Activated CD8-positive, alpha-beta memory T cell treated with anti-CD3 and anti-CD28 coated beads, Interleukin-2, amount 50 U/mL, for 24 hours (primary cell): Measurements from ENCODE around the gene TMEM218.
"Not testable (repeated sequence)": the region's sequence is repeated elsewhere in the genome, so short reads cannot be mapped to it uniquely, and the experiment has no call there.

ENCODE experiments used
- DNase-seq: peaks from one replicate; pipeline ENCODE4 v3.0.0-alpha.2; 2020; ENCODE audit errors: extremely low read depth

TMEM218 gene

DNA sequence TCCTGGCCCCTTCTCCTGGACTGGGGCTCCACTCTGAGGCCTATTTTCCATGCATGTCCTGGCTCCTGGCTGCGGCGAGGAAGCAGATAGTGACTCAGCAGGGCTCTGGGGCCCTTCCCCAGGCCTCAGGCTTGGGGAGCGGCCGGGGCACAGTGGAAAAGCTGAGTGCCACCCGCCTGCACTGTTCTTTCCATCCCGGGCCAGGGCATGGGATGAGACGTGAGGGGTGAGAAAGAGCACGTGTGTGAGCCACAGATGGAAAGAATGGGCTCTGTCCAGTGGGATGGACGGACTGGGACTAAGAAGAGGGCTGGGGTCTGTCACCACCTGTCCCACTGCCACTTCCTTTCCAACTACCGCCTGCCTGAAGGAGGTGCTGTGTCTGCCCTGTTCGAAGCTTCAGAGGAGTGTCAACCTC lies 35.5 kb downstream of the TMEM218 start:
- DNase-seq, result no peak

DNA sequence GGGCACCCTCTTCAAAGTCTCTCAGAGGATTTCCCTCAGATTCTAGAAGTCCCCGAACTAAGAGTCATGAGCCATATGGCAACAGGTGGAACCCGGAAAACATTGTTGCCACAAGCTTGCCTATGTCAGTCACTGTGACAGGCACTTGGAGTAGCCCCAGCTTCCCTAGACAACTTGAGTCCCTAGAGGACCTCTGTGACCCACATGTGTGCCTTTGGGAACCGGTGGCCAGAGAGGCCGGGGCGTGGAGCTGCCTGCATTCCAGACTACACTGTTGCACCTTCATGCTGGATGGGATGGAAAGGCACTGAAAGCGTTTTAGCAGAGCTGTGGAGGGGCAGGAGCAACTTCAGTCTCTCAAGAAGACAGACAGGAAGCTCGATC lies 36.2 kb downstream of the TMEM218 start:
- no peak for DNase-seq

GRCh38 chr11:125074511-125075241 lies 36.8 kb downstream of the TMEM218 start:
- DNase-seq, result no peak

DNA sequence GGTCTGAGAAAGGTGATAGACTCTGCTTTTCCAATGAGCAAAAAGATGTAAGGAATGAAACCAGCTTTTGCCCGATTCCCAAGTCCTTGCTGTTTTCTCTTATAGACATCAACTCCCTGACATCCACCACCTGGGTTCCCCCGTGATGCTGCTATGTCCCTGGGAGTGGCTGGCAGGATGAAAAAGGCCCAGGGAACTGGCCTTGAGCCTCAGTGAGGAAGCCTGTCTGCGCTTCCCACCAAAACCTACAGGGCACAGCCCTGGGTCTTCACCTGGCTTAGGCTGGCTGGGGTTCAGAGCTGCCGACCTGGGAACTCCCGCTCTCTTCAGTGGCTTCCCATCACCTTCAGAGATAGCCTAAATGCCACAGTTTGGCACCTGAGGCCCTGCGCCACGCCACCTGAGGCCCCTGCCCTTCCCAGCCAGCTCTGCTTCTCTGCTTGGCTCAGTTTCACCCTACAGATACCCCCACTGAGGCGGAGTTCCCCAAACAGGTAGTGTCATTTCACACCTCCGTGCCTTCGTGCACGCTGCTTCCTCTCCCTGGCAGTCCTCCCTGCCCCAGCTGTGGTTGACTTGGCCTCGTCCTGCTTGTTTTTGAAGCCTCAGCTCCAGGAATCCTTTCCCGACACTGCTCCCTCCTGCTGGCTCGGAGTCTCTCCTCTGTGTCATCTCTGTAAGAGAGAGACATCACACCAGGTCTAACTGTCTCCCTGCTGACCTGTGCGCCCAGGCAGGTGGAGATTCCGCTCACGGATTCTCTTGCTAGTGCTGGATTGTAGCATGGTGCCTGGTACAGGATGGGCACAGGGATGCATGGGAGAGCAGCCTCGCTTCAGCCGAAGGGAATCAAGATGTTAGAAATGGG lies 37.6 kb downstream of the TMEM218 start:
- DNase-seq, result no peak

GRCh38 chr11:125072961-125073590 lies 38.4 kb downstream of the TMEM218 start:
- DNase-seq, result no peak

DNA sequence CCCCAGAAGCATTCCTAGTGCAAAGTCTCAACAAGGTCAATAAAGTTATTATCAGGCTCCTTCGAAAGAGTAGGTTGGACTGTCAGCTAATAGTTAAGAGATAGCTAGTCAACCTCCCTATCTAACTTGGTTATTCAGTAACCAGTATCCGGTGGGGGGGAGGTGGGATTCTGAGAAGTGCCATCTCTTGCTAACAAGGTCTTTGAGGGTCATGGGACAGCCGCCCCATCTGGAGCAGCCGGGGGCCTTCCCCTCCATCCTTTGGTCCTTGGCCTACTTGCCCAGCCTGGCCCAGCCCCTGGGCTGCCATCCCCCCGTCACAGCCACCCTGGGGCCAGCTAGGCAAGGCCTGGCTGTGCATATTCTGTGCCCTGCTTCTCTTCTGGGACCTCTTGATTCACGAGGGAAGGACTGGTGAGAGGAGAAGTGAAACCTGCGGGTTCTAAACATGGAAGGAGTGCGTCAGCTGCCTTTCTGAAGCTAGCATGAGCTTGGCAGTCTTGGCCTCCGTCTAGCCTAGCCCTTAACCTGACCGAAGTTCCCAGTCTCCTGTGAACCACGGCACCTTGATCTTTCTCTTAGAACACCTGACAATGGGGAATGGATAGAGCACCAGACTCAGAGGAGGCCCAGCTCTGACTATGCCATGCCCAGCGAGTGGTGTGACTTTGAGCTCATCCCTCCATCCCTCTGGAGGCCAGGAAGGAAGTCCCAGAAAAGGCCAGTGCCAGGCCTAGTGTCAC lies 39.0 kb downstream of the TMEM218 start:
- DNase-seq, result no peak

GRCh38 chr11:125071846-125072217 lies 39.6 kb downstream of the TMEM218 start:
- no peak for DNase-seq

GRCh38 chr11:125071435-125071834 lies 40.0 kb downstream of the TMEM218 start:
- no peak for DNase-seq

DNA sequence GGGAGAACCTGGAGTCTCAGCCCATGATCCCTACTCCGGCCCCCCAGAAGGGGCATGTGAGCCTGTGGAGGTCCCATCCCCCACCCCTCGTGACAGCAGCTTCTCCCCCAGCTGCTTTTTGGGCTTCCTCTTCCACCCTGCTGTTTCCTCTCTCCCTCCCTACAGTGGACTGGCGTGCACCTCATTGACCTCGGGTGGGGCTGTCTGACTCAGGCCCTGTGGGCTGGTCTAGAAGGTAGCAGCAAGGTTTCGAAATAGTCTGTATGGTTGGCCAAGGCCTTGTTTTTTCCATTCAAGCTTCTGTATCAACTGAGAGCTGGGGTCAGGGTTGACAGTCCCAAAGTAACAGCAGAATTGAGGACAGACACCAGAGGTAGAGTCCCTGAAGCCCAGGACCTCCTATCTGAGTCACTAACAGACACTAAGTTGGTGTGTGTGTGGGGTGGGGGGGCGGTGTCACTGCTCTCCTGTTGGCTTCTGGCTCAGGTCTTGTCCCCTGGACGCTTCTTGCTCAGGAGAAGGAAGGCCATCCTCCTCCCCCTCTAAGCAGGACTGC lies 40.6 kb downstream of the TMEM218 start:
- no peak for DNase-seq

DNA sequence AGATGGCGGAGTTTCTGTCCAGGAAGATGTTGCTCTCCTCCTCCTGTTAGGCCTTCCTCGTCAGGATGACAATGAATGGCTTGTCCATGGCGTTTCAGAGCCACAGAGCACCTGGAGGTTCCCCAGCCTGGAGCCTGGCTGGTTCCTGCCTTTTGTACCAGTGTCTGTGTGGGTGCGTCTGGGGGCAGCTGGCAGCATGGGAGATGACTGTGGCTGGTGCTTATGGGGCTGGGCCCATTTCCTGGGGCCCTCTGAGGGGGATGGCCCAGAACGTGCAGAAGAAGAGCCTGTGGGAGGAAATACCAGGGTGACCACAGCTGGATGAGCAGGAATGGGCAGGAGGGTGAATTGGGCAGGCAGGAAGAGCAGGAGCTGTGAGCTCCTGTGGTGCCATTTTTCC lies 41.6 kb downstream of the TMEM218 start:
- DNase-seq, result no peak

DNA sequence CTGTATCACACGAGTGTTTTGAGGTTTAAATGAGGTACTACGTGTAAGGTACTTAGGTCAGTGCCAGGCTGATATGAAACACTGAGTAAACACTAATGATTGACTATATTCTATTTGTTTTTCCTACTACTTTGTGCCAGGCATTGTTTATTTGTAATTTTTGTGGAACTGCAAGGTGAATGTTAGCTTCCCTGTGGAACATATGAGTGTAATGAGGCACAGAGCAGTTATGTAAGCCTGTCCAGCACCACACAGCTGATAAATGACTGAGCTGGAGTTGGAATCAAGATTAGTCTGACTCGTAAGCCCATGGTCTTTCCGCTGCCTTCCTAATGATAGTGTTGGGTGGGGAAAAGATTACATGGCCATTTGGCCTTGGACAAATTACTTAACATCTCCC lies 42.4 kb downstream of the TMEM218 start:
- DNase-seq, result no peak

GRCh38 chr11:125068368-125068767 lies 43.1 kb downstream of the TMEM218 start:
- DNase-seq, result no peak

DNA sequence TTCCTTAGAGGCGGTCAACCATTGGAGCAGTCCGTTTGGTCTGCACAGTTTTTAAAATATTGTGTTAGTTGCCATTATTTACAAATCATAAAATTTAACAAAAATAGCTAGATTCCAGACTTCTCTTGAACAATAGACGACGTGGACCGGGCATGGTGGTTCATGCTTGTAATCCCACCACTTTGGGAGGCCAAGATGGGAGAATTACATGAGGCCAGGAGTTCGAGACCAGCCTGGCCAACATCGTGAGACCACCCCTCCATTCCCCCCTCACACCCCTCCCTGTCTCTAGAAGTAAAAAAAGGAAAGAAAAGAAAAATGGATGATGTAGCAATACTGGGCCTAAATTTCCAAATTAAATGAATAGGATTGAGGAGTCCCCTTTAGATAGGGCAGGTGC lies 47.4 kb downstream of the TMEM218 start:
- no peak for DNase-seq

DNA sequence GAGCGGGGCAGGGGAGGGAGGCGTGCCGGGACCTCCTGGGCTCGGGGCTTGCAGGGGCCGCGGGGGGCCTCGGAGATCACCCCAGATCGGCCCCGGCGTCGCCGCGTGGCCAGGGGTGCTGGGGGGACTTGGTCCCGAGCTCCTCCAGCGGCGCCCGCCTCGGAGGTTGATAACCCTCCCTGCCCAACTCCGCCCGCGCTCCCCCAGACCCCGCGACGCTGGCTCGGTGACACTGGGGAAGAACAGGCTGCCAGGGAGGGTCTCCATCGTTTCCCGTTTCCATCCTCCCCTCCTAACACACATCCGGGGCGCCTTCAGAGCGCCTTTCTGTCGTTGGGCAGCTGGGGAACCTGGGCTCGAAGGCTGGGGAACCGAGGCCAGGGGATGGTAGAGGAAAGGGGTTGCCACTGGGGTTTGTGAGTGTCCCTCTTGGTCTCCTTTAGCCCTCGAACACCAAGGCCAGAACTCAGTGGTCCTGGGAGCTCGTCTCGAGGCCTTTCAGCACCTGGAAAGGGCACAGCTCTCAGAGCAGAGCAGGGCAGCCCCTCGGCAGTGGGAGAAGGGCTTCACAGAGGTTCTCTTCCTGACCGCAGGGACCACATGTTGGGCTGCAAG lies 47.9 kb downstream of the TMEM218 start:
- DNase-seq, result no peak

GRCh38 chr11:125062931-125063428 lies 48.4 kb downstream of the TMEM218 start, which contains the start of gene SLC37A2:
TSS of gene SLC37A2 (plus strand) at chr11:125063305. CDS start at chr11:125063368, 63 bp downstream.
- DNase-seq, result peak; percentile 4

- DNase-seq, result no peak
Observed at GRCh38 chr11:125062218-125062930, 49.1 kb downstream of the TMEM218 start.

DNA sequence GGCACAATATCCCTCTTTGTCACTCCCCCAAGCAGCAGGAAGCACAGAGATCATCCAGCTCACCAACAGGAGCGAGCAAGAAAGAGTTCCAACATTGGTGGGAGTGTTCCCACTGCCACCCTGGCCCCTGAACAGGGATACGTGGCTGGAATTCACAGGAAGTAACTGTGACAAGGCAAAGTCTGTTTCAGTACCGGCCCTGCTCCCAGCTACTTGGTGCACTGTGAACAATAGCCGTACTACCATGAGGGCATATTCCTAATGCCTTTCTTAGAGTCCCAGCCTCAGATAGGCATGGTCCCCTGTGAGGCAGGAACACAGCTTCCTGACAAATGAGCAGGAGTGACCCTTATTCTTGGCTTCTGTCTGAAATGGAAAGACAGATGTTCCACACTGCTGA lies 50.1 kb downstream of the TMEM218 start:
- DNase-seq, result no peak

DNA sequence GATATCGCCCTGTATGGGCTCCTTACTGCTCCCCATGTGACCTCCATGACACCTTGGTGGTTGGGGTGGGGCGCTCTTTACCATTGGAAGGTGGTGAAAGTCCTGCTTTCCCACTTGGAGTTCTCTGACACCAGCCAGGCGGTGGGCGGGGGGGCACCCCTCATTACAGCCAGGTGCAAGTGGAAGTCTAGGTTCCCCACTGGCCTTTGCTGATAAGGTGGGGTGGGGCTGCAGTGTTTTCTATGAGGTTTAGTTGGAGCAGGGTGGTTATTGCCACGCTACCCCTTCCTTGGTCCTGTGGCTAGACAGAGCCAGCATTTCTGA lies 53.8 kb downstream of the TMEM218 start:
- DNase-seq, result no peak

DNA sequence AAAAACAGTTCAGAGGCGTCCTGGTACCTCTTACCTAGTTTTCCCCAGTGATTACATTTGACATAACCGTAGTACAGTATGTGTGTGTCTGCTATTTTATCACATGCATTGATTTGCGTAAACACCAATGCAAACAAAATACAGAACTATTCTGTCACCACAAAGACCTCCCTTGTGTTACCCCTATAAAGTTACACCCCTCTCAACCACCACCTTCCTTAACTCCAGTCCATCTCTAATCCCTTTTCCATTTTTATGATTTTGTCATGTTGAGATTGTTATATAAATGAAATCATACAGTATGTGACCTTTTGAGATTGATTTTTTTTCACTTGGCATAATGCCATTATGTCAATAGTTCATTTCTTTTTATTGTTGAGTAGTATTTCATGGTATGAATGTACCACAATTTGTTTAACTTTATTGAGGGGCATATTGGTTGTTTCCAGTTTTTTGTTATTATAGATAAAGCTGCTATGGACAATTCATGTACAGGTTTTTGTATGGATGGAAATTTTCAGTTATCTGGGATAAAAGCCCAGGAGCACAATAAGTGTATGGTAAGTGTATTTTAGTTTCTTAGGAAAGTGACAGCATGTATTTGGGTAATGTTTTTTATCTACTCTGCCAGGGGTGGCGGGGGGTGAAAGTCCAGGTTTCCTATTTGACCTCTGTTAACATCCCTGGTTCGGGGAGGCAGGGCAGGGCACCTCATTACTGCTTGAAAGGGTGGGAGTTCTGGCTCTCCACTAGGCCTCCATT lies 54.3 kb downstream of the TMEM218 start:
- no peak for DNase-seq

GRCh38 chr11:125056111-125056510 lies 55.3 kb downstream of the TMEM218 start:
- not testable (repeated sequence) for DNase-seq
